ENCODE measurements around the gene SMAD5.

Gene SMAD5

DNA sequence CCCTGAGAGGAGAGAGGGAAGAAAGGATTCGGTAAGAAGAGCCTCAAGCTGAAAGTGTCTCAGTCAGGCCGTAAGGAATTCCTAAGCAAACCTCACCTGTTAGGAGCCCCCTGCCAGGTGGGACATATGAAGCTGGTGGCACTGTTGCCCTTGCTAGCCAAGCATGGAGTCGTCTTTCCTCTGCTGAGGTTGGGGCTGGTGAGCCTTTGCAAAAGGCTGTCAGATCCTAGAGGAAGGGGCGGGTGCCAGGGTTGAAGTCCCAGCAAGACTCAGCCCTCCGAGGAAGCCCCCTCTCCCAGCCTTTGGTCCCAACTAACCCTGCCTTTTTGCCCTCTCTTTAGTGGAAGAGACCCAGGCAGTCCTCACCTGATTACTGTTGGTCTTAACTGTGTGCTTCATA, 65.8 kb downstream of the SMAD5 start:
- DNase-seq: no peak

- no peak for DNase-seq
Measured at GRCh38 chr5:136199408-136199807, 66.8 kb downstream of the SMAD5 start.

DNA sequence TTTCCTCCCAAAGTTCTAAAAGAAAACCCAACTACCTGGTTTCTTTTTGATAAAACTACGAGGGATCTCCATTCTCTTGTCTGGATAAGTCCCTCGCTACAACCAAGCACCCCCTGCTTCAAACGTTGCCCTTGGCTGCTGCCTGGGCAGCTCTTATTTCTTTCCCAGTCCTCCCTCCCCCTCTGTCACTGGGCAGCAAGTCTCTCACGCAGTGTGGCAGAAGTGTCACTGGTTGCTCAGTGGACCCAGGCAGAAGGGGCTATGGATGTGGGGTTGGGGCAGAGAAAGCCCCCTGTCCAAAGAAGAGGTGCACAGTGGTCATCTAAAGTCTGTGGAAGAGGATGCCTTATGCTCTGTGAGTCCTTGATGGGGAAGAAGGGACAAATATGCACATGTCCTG, 67.5 kb downstream of the SMAD5 start:
- DNase-seq: no peak

- no peak for DNase-seq
Measured at GRCh38 chr5:136200761-136201160, 68.1 kb downstream of the SMAD5 start.

- DNase-seq: no peak
Measured at GRCh38 chr5:136201870-136202269, 69.2 kb downstream of the SMAD5 start.

DNA sequence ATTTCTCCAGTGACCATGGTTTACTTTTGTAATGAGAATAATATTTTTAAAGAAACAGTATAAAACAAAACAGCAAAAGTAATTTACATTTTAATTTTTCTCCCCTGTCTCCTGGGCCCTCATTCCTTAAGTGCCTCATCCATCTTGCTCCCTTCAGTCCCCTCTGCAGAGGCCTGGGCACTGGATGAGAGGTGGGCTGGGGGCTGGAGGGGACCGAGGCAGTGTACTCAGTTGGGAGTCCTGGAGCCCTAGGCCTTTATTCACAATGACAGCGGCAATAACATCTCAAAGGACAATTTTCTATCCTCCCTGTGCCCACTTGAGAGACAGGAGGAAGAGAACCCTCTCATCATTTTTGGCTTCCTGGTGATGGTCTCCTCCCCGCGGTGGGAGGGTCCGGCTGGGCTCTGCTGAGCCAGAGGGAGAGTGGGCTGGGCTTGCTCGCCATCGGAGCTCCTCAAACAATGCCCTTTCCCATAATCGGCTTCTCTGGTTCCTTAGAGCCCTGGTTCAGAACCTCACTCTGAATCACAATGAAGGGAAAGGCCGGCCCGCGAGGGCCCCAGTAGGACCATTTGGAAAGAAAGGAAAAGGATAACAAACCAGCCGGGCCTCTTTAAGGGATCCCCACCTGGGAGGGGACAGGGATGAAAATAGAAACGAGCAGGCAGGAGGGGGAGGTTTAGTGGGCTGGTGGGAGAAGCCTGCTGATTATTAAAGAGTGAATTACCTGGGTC, 70.0 kb downstream of the SMAD5 start:
- DNase-seq: no peak

GRCh38 chr5:136203303-136203922, 70.8 kb downstream of the SMAD5 start:
- DNase-seq: no peak

DNA sequence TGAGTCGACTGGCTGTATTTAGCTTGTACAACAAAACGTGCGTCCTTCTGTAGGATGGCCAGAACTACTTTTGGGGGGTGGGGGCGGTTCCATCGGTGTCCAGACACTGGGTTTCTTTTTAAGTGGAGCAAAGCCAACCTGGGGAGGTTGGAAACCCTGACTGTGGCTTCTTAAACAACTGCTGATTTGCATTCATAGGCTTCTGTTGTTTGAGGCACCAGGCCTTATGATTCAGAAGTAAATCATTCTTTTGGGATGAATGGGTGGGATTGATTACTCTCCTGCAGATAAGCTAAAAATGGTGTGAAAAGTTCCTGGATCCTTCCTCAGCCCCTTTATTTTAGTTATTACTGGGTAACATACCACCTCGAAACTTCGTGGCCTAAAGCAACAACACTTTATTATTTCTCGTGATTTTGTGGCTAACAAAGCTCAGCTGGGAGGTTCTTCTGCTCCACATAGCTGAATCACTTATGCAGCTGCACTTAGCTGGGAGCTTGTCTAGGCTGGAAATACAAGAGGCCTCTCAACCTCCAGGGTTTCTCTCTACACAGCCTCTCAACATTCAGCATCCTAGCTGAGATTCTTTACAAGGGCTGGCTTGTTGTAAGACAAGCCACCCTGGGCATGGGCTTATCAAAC, 72.5 kb downstream of the SMAD5 start:
- DNase-seq: no peak

GRCh38 chr5:136205941-136206340, 73.3 kb downstream of the SMAD5 start:
- DNase-seq: no peak

DNA sequence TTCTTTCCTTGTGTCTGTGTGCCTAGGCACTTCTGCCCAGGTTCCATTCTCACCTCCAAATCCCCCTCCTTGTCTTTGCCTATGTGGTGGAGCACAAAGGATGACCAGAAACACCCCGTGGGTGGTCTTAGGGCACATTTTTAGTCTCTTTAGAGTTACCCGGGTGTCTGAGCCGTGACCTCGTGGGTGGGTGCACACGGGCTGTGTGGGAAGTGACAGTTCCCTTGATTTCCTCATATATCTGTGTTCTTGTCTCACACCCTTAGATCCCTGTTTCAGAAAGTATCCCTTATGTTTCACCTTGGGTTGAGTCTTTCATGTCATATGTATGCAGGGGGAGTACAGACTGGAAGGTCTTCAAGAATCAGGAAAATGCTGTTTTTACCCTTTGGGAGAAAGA, 73.7 kb downstream of the SMAD5 start:
- no peak for DNase-seq

DNA sequence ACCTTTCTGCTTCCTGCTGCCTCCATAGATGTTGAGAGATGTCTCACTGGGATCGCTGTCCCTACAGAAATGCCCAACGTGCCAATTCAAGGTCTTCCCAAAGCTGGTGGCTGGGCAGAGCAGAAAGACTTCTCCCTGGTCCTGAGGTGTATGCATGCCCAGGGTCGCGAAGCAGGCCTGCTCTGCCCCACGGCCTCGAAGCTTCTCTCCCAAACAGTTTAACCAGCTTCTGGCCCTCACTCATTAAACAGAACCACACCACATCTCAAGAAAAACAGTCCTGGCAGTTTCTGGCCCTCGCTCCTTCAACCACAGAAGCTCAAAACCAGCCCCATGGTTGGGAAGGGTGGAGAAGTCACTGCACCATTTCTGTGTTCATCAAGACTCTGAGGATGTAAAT, 75.0 kb downstream of the SMAD5 start:
- DNase-seq: no peak

DNA sequence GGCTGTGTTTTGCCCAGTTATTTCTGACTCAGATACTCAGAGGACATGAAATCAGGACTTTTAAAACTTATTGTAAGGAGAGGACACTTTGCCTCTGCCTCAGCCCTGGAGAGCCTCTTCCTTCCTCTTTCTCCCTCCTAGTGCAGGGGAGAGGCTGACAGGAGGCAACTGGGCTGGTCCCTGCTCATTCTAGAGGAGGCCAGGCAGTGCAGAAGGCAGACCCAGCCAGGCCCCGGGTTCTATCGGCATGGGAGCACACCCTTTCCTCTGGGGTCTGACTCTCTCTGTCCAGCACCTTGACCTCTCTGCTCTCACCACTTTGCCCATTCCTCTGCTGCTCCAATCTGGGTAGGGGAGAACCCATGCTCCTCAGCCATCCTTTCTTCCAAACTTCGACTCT, 76.3 kb downstream of the SMAD5 start:
- no peak for DNase-seq

DNA sequence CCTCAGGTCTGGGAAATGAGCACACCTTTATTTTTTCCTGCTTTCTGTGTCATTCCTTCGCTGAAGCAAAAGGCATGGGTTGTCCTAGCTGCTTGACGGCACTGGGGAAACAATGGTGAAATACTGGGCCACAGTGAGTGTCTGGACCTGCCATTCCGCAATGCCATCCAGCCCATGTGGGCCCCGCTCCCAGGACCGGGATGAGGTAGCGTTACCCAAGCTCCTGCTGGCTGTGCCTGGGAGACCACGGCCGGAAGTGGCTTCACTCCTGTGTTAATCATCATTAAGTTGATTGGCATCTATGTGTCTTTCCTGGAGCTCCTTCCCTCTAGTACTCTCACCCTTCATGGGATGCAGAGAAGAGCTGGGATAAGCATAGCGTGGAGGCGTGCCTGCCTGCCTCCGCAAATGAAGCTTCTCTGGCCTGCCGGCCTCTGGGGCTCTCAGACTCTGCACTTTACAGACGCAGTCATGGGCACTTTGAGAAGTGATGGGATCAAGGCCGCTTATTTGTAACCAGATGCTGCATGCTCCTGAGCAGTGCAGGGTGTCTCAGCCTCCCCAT, 76.8 kb downstream of the SMAD5 start:
- no peak for DNase-seq

DNA sequence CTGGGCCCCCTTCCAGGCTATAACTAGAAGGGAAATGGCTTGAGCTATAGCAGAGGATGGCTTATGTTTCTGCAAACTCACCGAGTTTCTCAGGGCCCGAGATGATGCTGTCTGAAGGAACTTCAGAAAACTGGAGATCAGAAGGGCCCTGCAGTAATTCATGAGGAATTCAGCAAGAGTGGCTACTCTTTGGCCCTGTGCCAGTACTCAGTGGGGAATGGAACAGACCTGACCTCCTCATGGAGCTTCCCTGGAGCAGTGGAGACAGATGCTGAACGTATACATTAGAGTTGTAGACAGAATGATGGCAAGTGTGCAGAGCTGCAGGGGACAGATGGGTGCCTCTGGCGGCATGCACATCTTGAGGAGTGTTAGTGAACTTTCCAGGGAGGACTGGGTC, 77.6 kb downstream of the SMAD5 start:
- DNase-seq: peak; percentile 31

- DNase-seq: no peak
Measured at GRCh38 chr5:136211282-136212040, 78.8 kb downstream of the SMAD5 start.

- peak; percentile 31 for DNase-seq
Measured at GRCh38 chr5:136212252-136212721, 79.6 kb downstream of the SMAD5 start.

GRCh38 chr5:136213919-136214493, 81.4 kb downstream of the SMAD5 start:
- DNase-seq: peak; percentile 27

GRCh38 chr5:136215812-136216211, 83.2 kb downstream of the SMAD5 start:
- DNase-seq: no peak

DNA sequence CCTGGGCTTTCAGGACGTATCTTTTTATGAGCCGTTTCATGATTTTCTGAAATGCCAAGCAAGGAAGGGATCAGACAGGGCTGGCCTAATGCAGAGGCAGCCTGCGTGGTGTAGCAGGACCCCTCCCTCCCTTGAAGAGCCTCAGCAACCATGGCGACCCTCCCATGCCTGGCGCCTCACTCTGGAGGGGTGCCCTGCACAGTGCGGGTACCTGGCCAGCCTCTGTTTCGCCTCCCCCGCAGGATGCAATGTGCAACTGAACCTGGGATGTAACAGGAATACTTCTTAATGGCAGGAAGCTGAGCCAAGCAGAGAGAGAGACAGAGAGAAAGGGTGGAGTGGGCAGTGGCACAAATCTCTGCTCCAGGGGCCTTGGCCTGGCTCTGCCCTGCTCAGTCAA, 83.6 kb downstream of the SMAD5 start:
- DNase-seq: no peak

- DNase-seq: no peak
Measured at GRCh38 chr5:136221340-136221739, 88.7 kb downstream of the SMAD5 start.

- DNase-seq: no peak
Measured at GRCh38 chr5:136222580-136223235, 90.1 kb downstream of the SMAD5 start.

GRCh38 chr5:136225796-136226195, 93.2 kb downstream of the SMAD5 start:
- DNase-seq: no peak
